Right lobe of liver (tissue), 6 donors: ENCODE data around the gene CCNQ. TPM values are rescaled to one million over a fixed set of nuclear protein-coding genes. Genes with fewer than 3 reads are reported as not detected.

ENCODE experiments used
- ATAC-seq, 4 donors: fragments of 200-7000 bp; cut with Tn5 transposase; one replicate each; pipeline ENCODE4 v1.9.1; 2020; ENCODE audit warnings: mild to moderate bottlenecking in 4 of 4, moderate library complexity in 4 of 4
- DNase-seq, 3 donors: peaks; one replicate each; pipeline ENCODE4 v3.0.0-alpha.2; 2020
- H3K27ac ChIP-seq, 3 donors: fragments of 200-600 bp; one replicate each; pipeline ENCODE4 v1.8.0; 2022
- H3K27me3 ChIP-seq, 2 donors: fragments of 200-600 bp; one replicate each; pipeline ENCODE4 v1.8.0; 2022
- H3K36me3 ChIP-seq, 4 donors: fragments of 200-600 bp; sonication (generic) in 1 of 4; one replicate each; pipeline versions ENCODE4 v1.5.1 to v1.8.0; 2017 to 2022; ENCODE audit warnings: control low read depth in 1 of 4
- H3K4me1 ChIP-seq, 4 donors: fragments of 200-600 bp; sonication (generic) in 1 of 4; one replicate each; pipeline versions ENCODE4 v1.5.1 to v1.8.0; 2017 to 2022; ENCODE audit warnings: control low read depth in 1 of 4
- H3K4me3 ChIP-seq, 3 donors: fragments of 200-600 bp; one replicate each; pipeline ENCODE4 v1.8.0; 2022
- H3K9me3 ChIP-seq, 4 donors: fragments of 200-600 bp; sonication (generic) in 1 of 4; one replicate each; pipeline versions ENCODE4 v1.5.1 to v1.8.0; 2017 to 2022; ENCODE audit warnings: control low read depth in 1 of 4
- CTCF ChIP-seq, 4 donors: fragments of 200-600 bp in 3 of 4; fragments of 450-650 bp in 1 of 4; IDR thresholded peaks; one replicate each; pipeline versions ENCODE4 v1.5.1 to v1.8.0; 2016 to 2022; ENCODE audit warnings: antibody characterized with exemption in 4 of 4, mild to moderate bottlenecking in 2 of 4
- POLR2A ChIP-seq: fragments of 450-650 bp; IDR thresholded peaks from one replicate; pipeline ENCODE4 v1.6.1; 2017; ENCODE audit warnings: antibody characterized with exemption, mild to moderate bottlenecking
- WGBS: methylation state at CpG from one replicate; pipeline ENCODE4 v1.1.6; 2018; ENCODE audit warnings: low coverage, low lambda C conversion rate; ENCODE audit not compliant: insufficient coverage; ENCODE audit errors: missing lambda C conversion rate; 5-methylcytosine and 5-hydroxymethylcytosine counted together
- intact Hi-C, 2 donors: fragments of 100-400 bp; cut with DNase I; formaldehyde crosslinking; loops; one replicate each; pipeline versions ENCODE4 v1.11.2 to v1.14.1; 2022
- total RNA-seq, 6 experiments: library from RNA; depleted of rRNA in 2 of 6; stranded (reverse); fragments of >200 nt in 2 of 6; fragmentation: NEBNext Ultra II Directional in 3 of 6; extraction: Animal tissue kit (Norgen Biotek cat#: 25700) in 3 of 6; gene quantifications; one replicate each; pipeline versions ENCODE4 v1.1.0 to v1.2.4, GENCODE V29; 2016 to 2023
- donor health status: DM: no; HTN: yes; CAD: no.
- donor health status: DM: no; HTN: no; CAD: no.
- donor health status: DM: no; HTN: no; CAD: no.
- donor health status: DM: no; HTN: yes; CAD: no.
- donor health status: DM: no; HTN: yes; CAD: no.

Gene CCNQ
- total RNA-seq, 6 experiments from 2014 or later: 5.6 to 14.0 (median 7.5) TPM

GRCh38 chrX:153642655-153643430, 43.9 kb upstream of the CCNQ start:
- TF ChIP-seq CTCF (IDR thresholded peaks at IDR 0.05): no peak
- TF ChIP-seq POLR2A: no peak
- Histone ChIP-seq H3K4me1 (peaks cover 0 to 4% (median 0%) of the 10 kb centered on the region in 4 donors), H3K9me3 (no peaks in the 10 kb centered on the region), H3K4me3 (no peak overlapping the region), H3K27ac (no peak overlapping the region), H3K36me3 (no peaks in the 10 kb centered on the region), H3K27me3 (no peaks in the 10 kb centered on the region)
- ATAC-seq: no peak
- intact Hi-C loops: no loop called here
- DNase-seq: peak in 1 of 3 donors; percentile 43
- 37% methylated on average over 33 of the region's 48 CpGs for WGBS

GRCh38 chrX:153642051-153642654, 43.2 kb upstream of the CCNQ start:
- H3K4me3 ChIP-seq: no peak overlapping the region
- DNase-seq (no peak), ATAC-seq (no peak)
- no CpG with 5 or more reads among the region's 62 CpGs for WGBS
- TF ChIP-seq POLR2A (no peak), CTCF (IDR thresholded peaks at IDR 0.05) (no peak)
- H3K27me3 ChIP-seq: no peaks in the 10 kb centered on the region
- H3K9me3 ChIP-seq: no peaks in the 10 kb centered on the region
- H3K4me1 ChIP-seq: peaks cover 0 to 4% (median 0%) of the 10 kb centered on the region in 4 donors
- no peaks in the 10 kb centered on the region for H3K36me3 ChIP-seq
- intact Hi-C loops: no loop called here
- H3K27ac ChIP-seq: no peak overlapping the region

- no peak overlapping the region for H3K27ac ChIP-seq
- 10% methylated on average over 4 of the region's 8 CpGs for WGBS
- intact Hi-C loops: no loop called here
- no peaks in the 10 kb centered on the region for H3K27me3 ChIP-seq
- TF ChIP-seq CTCF (IDR thresholded peaks at IDR 0.05) (no peak), POLR2A (no peak)
- ATAC-seq (no peak), DNase-seq (no peak)
- H3K36me3 ChIP-seq: no peaks in the 10 kb centered on the region
- H3K4me3 ChIP-seq: no peak overlapping the region
- H3K9me3 ChIP-seq: no peaks in the 10 kb centered on the region
- peaks cover 0 to 4% (median 0%) of the 10 kb centered on the region in 4 donors for H3K4me1 ChIP-seq
These were observed 42.7 kb upstream of the CCNQ start for GRCh38 chrX:153641627-153642026.

- no peaks in the 10 kb centered on the region for H3K9me3 ChIP-seq
- DNase-seq (peak in 1 of 3 donors; percentile 53), ATAC-seq (no peak)
- no peaks in the 10 kb centered on the region for H3K36me3 ChIP-seq
- no peak overlapping the region for H3K4me3 ChIP-seq
- 100% methylated on average over 1 of the region's 26 CpGs for WGBS
- TF ChIP-seq CTCF (IDR thresholded peaks at IDR 0.05) (no peak), POLR2A (no peak)
- H3K27ac ChIP-seq: no peak overlapping the region
- intact Hi-C loops: no loop called here
- H3K4me1 ChIP-seq: peaks cover 0 to 4% (median 0%) of the 10 kb centered on the region in 4 donors
- H3K27me3 ChIP-seq: no peaks in the 10 kb centered on the region
These were observed 42.0 kb upstream of the CCNQ start for GRCh38 chrX:153640736-153641575.
